Measurements from ENCODE around the gene LCA5L.
"Not testable (repeated sequence)": the region's sequence is repeated elsewhere in the genome, so short reads cannot be mapped to it uniquely, and the experiment has no call there.

Gene LCA5L

GRCh38 chr21:39386899-39387298 lies 58.7 kb downstream of the LCA5L start:
- DNase-seq = no peak

DNA sequence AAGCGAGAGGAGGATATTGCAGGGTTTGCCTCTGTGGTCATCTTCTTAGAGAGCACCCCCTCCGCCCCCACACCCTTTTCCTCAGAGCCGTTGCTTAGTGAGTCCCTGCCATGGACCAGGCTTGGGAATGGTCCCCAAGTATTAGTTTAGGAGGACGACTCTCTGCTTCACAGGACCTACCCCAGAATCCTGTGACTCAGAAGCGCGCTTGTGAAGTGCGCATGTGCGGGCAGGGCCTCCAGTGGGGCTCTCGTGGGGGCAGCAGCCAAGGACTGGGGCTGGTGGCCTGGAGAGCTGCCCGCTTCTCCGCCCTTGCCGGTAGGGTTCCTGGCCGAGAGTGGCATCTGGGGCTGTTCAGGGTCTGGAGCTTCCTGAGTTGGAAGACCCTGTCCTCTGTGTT lies 59.4 kb downstream of the LCA5L start:
- DNase-seq = no peak

DNA sequence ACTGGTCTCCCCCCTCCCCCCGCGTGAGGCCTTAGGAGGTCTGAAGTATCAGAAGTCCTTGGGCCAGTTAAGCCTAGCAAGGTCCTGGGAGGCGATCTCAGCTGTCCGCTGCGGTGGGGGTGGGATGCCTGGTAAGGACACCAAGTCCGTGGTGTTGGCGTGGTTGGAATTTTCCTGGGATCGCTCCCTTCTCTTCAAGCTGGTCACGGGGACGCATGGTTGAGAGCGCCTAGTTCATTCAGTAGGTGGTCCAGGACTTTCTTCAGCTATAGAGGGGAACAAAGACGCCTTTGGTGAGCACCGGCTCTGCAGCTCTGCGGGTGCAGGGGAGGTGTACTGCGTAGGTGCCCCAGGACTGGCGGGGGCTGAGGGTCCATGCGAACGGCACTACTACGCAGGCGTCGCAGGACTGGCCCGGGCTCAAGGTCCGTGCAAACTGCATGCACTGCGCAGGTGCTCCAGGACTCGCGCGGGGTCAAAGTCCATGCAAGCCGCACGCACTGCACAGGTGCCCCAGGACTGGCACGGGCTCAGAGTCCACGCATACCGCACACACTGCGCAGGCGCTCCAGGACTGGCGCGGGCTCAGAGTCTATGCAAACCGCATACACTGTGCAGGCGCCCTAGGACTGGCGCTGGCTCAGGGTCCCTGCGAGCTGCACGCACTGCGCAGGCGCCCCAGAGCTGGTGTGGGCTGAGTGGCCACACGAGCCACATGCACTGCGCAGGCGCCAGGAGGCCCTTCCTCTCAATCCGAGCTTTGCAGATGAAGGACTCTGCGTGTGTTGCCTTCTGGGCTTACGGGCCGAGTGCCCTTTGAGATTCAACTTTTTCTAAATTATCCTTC lies 60.1 kb downstream of the LCA5L start:
- peak; percentile 58 for DNase-seq

GRCh38 chr21:39384674-39385298 lies 60.8 kb downstream of the LCA5L start:
- no peak for DNase-seq

GRCh38 chr21:39382096-39382495 lies 63.5 kb downstream of the LCA5L start:
- not testable (repeated sequence) for DNase-seq

DNA sequence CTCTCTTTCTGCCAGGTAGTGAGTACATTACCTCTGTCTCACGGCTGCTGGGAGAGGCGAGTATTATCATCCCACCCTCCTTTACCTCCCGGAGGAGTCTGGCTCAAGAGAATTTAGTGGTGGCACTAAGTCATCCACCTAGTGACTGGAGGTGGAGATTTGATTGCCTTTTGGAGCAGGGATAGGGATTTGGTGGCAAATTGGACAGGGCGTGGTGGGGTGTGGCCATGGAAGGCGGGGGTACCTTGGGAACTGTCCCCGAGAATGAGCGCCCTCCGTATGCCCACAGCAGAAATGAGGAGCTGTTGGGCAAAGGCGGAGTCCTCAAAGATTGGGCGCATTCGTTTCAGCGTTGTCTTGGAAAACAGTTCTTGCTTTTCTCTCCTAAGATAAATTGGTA lies 64.6 kb downstream of the LCA5L start:
- DNase-seq = no peak

DNA sequence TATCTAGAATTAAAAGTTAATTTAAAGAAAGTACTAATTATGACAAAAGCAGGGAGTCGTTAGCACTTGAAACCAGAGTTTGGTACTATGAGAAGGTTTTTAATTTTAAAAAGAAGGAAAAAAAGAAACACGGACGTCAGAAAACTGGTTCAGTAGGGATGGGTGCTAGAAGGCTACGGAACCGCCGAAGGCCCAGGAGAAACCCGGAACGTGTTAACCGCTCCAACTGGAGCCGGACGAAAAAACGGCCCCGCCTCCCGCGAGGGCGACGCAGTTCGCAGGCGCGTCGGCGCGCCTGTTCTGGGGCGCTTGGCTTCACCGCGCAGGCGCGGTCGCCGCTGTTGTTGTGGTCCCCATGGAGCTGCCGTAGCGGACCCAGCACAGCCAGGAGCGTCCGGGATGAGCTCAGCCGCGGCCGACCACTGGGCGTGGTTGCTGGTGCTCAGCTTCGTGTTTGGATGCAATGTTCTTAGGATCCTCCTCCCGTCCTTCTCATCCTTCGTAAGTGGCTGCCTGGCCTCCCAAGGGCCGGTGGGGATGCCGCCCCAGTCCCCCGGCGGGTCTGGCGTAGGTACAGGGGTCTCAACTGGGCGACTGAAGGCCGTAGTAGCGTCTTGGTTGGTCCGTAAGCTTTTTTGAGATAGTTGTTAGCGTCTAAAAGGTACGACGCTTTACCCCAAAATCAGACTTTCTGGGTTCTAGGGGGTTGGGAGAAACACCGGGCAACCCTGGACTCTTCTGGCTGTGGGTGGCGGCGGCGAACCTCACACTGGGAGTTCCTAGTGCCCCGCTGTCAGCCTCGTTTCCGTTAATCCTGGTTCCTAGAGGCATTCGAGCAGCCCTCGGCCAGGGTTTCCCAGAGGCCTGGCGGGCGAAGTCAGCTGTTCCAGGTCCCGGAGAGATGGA lies 65.3 kb downstream of the LCA5L start:
- peak; percentile 93 for DNase-seq

- DNase-seq = no peak
These were observed 68.0 kb downstream of the LCA5L start for GRCh38 chr21:39377444-39378050.

- DNase-seq = no peak
These were observed 70.1 kb downstream of the LCA5L start for GRCh38 chr21:39375446-39375845.

DNA sequence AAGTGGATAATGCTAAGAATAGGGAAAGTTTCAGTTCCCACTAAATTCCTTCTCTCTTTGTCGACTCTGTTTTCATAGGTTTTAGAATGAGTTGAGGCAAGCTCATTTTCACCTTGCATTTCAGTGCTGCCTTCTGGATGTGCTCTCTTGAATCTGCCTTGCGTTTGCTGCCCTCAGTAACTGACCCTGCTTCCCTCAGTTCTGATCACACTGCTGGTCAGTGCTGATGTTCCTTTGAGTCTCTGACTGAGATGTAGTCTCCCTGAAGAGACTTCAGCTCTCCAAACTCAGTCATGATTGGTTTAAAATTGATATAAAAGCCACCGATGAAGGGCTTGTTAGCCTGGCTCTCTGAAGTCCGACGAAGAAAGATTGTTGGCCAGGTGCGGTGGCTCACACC lies 71.5 kb downstream of the LCA5L start:
- DNase-seq = no peak

- DNase-seq = peak; percentile 28
These were observed 71.9 kb downstream of the LCA5L start for GRCh38 chr21:39373634-39374033.

- DNase-seq = not testable (repeated sequence)
These were observed 75.7 kb downstream of the LCA5L start for GRCh38 chr21:39369896-39370288.

DNA sequence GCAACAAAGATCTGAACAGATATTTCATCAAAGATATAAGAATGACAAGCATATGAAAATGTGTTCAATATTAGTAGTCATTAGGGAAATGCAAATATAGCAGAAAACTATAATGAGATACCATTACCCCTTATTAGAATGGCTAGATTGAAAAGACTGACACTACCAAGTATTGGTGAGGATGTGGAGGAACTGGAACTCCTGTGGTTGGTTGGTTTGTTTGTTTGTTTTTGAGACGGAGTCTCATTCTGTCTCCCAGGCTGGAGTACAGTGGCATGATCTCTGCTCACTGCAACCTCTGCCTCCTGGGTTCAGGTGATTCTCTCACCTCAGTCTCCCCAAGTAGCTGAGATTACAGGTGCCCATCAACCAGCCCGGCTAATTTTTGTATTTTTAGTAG lies 77.8 kb downstream of the LCA5L start:
- DNase-seq = no peak

GRCh38 chr21:39366563-39366962 lies 79.0 kb downstream of the LCA5L start:
- no peak for DNase-seq

DNA sequence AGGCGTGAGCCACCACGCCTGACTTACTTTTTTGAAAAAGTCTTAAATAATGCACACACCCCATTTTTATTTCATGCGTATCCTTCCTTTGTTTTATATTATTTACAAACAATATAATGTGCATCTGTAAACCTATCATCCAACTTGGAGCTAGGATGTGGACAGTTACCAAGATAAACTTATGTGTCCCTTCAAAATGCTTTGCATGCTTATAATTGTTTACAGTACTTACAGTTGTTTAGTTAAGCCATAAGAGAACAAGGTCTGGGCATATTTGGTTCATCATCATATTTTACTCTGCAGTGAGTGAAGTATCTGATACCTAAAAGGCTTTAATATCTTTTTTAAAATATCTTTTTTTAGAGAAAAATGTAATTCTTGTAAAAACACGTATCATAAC lies 80.6 kb downstream of the LCA5L start:
- DNase-seq = no peak

DNA sequence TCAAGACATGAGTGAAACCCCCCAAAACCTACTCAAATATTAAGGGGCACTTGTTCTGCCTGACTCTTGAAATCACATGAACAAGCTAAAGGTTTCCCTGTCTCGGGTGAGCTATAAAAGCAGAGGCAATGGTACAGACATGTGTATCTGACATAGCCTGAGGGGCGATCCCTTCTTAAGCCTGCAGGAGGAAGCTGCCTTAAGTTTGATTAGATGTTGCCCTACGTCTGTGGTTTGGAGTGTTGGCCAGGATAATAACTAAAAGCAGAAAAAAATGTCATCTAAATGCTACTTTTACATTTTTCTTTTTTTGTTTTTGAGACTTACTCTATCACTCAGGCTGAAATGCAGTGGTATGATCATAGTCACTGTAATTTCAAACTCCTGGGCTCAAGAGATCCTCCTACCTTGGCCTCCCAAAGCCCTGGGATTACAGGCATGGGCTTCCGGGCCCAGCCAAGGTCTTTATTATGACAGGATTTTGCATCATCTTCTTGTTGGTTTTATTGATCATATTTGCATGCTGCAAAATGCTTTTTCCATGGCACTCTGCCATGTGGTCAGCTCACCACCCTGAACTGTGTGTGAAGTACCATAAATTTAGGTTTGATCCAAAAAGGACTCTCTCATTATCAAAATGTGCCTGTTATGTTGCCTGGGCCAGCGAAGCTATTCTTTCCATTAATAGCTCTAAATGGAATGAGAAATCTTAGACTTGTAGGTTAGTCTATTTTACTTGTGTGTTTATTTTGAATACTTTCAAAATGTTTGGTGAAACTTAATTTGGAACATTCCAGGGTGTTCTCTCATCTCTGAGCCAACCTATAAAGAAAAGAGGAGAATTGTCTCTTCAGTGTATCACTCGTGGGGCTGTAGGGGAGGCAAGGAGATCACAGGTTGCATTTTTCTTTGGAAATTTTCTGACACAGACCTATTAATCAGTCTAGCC lies 81.7 kb downstream of the LCA5L start:
- DNase-seq = no peak

DNA sequence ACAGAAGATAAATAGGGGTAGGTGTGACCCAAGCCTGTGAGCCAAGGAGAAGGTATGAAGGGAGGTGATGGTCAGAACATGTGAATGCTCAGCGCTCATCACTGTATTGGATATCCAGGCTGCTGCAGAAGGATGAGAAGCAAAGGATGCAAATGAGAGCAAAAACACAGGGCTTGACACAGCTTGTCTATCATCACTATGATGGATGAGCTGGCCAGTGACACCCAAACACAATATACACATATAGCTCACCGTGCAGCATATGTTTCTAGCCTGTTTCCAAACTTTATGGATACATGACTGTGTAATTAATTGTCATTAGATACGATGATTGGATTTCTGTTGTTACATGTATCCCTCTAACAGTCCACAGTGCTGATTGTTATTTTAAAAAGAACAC lies 82.8 kb downstream of the LCA5L start:
- no peak for DNase-seq

GRCh38 chr21:39359382-39359781 lies 86.2 kb downstream of the LCA5L start:
- DNase-seq = no peak
